Bone marrow (tissue), 2 donors: Measurements from ENCODE around the gene EFNB3.

Experiments used
- DNase-seq, 2 donors: peaks; one replicate each; lab custom pipeline; 2025; lab: John Stamatoyannopoulos, UW

Gene EFNB3

DNA sequence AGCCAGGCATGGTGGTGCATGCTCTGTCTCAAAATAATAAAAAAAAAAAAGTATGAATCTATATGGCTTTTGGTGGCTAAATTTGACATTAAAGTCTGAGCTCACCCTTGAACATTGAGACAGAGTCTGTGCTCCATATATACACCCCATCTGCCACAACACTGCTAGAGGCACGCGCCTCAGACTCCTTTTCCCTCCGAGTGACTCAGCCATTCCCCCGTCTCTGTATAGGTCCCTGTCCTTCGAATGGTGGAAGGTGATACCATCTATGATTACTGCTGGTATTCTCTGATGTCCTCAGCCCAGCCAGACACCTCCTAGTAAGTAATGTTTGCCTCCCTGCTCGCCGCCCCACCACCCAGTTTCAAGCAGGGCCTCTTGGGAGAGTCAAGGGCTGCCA is 4.5 kb upstream of the EFNB3 start:
- DNase-seq: no peak

DNA sequence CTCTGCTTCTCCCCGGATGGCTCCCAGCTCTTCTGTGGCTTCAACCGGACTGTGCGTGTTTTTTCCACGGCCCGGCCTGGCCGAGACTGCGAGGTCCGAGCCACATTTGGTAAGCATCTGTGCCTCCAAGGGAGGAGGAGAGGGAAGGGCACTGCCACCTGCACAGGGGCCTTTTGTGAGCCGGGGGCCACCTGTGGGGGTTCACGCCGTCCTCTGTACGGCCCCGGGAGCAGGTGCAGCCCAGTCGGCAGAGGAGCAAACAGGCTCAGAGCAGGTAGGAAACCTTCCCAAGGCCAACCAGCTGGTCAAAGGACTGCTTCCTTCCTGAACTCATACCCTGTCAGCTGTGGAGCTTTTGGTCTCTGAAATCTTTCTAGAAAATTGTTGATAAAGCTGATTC is 3.3 kb upstream of the EFNB3 start:
- DNase-seq: no peak

DNA sequence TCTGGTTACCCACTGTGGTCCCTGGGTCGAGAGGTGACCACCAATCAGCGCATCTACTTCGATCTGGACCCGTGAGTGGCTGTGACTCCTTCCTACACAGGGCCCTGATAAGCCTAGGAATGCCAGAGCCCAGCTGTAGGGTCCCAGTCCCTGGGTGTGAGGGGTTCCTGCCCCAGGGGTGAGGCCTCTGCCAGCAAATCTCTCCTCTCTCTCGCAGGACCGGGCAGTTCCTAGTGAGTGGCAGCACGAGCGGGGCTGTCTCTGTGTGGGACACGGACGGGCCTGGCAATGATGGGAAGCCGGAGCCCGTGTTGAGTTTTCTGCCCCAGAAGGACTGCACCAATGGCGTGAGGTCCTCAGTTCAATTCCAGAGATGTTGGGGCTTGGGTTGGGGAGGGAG is 2.2 kb upstream of the EFNB3 start:
- DNase-seq: no peak

DNA sequence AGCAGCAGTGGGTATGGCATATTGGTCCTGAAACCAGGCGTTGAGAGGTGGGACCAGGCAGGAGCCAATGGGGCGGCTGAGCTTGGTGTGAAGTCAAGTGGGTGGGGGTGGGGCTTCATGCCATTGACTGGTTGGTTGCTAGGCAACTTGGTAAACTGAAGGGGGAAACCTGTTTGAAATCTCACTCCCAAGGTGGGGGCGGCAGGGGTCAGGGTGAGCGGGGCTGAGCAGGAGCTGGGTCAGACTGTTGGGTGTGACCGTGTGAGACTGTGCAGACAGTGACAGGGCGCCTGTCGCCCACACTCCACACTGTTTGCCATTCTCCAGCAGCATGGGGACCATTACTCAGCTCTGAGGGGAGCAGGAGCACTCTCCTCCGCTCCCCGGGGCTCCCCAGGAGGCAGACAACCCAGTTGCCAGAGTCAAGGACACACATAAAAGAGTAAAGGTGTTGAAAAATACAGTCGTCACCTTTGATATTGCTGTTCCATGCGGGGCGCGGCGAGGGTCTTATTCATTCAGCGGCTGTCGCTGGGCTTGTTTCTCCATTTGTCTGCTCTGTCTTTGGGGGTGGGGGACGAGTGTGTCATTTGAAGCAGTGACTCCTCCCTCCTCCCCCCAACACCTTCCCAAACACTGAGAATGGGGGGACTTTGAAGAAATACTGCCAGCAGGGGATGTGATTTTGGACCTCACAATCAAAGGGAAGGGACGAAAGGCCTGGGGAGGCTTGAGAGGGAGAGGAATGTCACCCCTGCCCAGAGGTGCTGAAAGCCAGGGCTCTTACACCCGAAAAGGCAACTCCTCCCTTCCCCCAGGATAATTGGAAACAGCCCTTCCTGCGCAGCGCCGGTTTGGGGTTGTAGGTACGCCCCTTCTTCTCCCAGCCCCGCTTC is 1.2 kb upstream of the EFNB3 start:
- DNase-seq: no peak

DNA sequence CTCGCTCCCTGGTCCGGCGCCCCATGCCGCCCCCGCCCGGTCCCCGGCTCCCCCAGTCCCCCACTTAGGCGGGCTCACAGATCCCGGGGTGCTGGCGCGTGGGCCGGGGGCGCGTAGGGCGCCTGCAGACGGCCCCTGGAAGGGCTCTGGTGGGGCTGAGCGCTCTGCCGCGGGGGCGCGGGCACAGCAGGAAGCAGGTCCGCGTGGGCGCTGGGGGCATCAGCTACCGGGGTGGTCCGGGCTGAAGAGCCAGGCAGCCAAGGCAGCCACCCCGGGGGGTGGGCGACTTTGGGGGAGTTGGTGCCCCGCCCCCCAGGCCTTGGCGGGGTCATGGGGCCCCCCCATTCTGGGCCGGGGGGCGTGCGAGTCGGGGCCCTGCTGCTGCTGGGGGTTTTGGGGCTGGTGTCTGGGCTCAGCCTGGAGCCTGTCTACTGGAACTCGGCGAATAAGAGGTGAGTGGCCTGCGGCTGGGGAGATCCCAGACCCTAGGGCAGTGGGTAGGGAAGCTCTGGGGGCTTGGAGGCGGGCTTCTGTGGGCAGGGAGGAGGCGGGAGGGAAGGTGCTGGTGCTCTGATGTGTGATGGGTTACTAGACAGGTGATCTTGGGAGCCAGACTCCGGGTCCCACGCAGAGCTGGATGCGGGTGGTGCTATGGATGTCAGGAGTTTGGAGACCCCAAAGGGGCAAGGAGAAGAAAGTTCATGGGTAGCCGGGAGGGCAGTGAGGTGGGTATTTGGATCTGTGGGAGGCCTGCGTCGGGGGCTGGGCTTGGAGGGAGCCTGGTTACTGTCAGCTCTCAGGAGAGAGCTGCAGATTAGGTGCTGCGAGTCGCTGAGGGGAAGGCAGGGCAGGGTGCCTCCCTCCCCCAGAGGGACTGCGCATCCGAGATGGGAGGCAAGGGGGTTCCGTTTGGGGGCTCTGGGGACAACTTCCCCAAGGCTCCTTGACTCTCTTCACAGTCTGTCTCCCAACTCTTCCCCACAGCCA is 560 bp downstream of the EFNB3 start:
- DNase-seq: no peak

DNA sequence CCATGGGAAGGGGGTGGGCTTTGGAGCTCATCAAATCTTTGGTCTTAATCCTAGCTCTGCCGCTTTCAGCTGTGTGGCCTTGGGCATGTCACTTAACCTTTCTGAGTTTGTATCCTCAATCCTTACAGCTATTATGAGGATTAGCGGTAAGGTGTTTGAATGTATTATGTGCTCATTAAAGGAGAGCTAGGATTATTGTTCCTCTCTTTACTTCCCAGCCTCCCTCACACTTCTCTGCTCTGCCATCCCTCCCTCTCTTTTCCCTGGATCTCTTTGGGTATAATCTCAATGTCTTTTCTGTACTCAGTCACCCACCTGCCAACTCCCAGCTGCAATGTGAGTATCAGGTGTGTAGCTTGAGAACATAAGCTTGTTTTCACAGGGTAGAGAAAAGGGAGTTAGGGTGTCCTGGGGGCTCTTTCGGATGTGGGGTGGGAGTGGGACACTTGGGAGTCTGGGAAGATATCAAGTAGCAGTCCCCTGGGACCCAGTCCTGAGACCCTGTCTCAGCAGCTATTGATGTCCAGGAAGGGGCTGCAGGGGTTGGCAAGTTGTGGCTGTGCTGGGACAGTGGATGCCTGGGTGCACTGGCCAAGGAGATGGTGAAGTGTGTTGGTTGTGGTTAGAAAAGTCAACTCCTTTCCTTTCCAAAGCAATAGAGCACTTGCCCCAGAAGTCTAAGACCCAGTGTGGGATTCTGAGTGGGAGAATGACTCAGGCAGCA is 1.8 kb downstream of the EFNB3 start:
- no peak for DNase-seq

DNA sequence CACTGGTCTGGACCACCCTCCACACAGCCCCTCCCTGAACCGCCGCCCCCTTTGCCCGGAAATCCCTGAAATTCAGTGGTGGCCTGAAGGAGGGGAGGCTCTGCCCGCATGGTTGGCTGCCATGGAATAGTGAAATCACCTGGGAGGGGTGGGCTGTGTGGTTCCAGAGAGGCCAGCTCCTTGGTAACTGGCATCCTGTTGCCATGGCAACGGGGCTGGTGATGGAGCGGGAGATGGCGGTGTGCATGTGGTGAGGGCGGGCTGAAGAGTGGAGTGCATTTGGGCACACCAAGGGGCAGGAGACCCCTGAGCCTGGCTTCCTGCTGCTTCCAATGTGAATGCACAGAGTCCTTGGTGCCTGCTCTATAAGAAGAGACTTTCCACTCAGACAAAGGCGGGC is 2.4 kb downstream of the EFNB3 start:
- no peak for DNase-seq

DNA sequence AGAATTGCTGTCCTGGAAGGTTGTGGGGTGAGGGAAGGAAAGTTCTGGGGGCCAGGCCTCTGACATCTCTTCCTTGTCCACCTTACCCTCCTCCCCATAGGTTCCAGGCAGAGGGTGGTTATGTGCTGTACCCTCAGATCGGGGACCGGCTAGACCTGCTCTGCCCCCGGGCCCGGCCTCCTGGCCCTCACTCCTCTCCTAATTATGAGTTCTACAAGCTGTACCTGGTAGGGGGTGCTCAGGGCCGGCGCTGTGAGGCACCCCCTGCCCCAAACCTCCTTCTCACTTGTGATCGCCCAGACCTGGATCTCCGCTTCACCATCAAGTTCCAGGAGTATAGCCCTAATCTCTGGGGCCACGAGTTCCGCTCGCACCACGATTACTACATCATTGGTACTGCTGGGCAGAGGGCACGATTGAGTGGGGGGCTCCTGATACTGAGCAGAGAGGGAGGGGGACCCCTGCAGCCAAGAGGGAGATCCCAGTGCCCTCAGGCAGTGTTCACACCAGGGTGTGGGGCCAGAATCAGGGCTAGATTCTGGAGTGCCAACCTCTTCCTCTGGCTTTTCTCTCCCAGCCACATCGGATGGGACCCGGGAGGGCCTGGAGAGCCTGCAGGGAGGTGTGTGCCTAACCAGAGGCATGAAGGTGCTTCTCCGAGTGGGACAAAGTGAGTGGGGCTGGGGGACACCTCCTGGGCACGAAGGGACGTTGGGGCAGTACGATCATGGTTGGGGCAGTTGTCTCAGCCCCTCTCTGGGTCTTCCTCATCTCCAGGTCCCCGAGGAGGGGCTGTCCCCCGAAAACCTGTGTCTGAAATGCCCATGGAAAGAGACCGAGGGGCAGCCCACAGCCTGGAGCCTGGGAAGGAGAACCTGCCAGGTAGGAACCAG is 3.1 kb downstream of the EFNB3 start:
- DNase-seq: no peak

DNA sequence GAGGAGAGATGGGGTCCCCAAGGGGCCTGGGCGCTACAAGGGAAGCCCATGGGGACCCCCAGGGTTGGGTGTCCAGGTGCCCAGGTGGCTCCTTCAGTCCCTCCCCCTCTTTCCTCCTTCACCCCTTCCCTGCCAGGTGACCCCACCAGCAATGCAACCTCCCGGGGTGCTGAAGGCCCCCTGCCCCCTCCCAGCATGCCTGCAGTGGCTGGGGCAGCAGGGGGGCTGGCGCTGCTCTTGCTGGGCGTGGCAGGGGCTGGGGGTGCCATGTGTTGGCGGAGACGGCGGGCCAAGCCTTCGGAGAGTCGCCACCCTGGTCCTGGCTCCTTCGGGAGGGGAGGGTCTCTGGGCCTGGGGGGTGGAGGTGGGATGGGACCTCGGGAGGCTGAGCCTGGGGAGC is 4.0 kb downstream of the EFNB3 start:
- DNase-seq: no peak

DNA sequence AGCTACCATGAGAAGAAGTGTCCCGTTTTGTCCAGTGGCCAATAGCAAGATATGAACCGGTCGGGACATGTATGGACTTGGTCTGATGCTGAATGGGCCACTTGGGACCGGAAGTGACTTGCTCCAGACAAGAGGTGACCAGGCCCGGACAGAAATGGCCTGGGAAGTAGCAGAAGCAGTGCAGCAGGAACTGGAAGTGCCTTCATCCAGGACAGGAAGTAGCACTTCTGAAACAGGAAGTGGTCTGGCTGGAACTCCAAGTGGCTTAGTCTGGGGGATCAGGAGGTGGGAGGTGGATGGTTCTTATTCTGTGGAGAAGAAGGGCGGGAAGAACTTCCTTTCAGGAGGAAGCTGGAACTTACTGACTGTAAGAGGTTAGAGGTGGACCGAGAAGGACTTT is 5.3 kb downstream of the EFNB3 start:
- DNase-seq: no peak

DNA sequence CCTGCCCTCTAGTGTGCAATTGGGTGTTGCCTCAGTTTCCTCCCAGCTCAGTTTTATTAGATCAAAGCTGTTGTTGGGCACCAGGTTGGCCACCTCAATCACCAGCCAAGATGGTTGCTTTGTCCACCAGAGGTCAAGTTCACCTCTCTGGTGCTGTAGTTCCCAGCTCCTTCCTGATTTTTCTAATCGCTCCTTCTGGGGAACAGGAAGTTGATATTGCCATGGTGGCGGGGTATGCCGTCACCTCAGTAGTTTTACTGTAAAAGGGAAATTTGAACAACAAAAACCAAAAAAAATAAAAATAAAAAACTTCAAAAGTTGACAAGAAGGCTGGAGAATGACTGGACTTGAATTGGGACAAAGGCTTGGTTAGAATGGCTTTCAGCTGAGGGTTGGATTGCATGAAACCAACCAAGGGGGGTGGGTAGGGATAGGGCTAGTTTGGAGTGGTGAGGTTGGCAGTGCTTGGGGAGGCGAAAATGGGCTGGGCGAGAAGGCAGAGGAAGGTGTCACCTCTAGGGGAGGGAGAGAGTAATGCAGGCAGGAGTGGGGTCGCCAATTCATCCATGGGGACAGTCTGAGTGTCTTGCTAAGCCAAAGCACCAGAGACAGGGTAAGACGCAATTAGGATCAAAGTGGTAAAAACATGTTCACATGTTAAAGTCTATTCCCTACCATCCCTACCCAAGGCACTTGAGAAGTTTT is 6.2 kb downstream of the EFNB3 start:
- no peak for DNase-seq

DNA sequence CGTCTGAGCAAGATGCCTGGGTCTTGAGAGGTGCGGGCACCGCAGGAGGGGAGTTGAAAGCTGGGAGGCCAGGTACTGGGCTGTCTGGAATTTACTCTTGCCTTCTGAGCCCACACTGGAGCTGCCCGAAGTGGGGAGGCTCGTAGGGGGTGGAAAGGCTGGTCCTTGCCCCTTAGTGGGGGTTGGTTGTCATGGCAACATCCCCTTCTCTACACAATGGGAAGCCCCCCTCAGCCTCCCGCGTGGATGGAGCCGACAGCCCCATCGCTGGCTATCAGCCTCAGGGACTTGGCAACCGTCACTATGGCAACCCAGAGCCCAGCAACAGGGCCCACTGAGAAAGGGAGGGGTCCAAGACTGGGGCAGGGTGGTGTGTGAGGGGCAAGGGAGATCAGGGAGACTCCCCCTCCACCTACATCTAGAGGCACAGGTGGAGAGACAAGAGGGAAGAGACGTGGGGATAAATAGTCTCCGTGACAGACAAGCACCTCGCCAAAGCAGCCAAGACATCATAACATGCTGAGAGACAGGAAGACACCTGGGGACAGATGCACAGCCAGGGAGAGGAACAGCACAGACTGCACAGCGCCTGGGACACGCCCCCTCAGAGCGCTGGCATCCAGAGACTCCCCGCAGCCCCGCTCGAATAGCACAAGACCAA is 7.2 kb downstream of the EFNB3 start:
- no peak for DNase-seq

DNA sequence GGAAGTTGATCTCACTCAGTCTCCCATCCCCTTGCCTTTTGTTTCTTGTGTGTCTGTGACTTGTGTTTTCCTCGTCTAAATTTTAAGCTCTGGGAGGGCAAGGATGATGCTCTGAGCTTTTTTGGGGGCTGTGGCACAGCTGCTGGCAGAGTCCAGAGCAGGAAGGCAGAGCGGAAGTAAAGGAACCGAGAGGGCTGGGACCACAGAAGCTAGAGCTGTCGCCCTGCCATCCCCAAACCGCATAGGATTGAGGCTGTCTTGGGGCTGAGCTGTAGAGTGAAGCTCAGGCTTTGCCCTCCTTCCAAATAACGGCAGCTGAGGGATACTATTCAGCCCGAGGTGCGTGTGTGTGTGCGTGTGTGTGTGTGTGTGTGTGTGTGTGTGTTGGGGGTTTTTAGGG is 8.8 kb downstream of the EFNB3 start:
- DNase-seq: peak in 1 of 2 donors; percentile 38

DNA sequence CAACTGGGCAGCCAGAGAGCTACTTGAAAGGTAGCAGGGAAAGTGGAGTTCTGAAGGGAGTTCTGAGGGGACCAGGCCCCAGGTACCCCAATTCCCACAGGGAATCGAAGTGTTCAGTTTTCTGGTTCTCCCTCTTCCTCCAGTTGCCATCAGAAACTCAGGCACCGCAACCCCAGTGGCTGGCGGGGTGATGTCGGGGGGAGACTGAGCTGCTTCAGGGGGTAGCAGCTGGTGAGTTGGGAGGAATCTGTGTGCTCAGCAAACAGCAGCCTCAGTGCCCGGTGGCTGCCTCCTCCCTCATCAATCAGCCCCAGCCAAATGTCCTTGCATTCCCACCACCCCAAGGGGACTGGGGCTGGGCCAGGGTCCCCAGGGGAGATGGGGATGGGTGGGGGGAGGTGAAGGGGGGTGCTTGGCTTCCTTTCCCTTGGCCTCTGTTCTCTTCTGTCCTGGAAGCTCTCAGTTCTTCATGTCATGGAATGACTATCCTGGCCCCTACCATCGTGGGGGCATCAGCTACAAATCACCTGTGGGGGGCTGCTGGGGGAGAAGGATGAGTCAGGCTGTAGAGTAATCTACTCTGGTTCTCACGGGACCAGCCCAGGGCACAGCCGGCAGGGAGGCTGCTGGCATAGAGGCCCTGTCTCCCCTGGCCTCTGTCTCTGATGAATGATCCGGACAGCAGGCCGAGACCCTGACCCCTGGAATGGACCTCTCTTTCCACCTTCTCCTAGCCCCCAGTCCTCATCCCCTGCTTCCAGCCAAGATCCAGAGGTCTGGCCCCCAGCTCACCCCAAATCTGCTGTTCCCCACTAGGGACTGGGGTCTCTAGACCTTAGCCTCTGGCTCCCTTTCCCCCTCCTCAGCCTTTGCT is 10.0 kb downstream of the EFNB3 start:
- DNase-seq: no peak

DNA sequence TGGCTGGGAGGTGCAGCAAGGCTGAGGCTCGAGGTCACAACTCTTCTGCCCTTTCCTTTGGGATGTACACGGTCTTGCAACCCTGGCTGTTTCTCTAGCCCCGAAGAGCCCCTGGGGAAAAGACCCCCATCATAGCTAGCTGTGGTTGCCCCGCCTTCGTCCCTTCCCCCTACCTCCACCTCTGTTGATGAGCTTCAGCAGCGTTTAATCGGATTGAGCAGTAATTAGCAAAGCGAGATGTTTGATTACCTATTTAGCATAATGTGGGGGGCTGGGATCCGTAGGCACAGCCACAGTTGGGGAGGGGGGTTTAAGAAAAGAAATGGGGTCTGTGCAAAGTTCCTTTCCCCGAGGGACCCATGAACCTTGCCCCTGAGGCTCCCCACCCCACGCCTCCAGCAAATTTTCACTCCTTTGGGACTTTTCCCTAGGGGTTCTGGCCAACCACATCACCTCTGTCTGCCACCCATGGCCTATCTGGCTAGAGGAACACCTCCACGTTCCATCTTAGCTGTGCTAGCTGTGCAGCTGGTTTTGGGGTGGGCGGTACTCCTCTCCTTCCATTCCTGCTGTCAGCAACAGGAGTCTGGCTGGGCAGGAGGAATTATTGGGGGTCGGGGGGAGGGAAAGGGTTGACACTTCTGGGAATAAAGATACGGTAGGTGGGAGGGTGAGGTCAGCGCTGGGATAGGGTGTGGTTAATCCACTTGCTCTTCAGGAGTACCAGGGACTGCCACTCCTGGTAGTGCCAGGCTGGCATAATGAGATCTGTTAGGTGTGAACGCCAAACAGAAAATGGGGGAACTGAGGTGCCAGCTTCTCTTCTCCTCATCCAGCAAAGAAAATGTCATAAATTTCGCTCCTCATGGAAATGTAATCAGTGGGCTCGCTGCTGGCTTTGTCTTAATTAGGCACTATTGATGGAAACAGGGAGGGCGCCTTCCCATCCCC is 11.2 kb downstream of the EFNB3 start:
- no peak for DNase-seq

DNA sequence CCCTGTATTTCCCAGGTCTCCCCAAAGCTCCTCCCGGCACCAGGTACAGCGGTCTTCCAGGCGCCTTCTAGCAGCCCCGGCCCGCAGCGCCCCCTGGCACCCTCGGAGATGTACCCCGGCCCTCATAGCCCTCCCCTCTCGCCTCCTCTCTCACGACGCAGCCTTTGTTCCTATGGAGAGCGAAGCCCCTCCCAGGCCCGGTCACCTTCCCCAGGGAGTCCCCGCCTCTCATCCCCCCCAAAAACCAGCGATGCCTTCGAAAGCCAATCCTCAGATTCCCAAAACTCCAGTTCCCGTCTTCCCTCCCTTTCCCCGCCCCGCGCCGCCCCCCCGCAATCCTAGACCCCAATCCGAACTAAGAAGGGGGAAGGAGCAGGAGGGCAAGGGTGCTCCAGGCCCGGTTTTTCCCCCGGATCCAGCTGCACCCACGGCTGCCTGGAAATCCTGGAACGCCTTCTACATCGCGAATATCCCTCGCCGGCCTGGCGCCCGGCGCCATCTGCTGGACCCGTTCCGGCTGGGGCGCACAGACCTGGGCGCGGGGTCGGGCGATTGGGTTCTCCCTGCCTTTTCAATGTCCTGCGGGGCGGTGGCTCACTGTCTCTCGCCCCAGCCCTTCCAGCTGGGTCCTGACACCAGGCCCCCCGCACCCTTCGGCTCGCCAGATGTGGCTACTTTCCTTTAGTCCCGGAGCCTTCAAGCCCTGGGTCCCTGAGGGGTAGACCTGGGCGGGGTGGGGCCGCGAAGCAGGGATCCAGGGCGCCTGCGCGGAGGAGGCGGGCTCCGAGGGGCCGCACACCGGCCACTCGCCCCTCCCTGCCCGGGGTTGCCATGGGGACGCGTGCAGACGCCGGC is 12.1 kb downstream of the EFNB3 start, which contains the start of gene DNAH2:
Gene DNAH2 (plus strand): TSS at position 844 of the 855 bp plus-strand sequence. CDS start 1,991 bp downstream, outside the sequence.
- DNase-seq: peak in 1 of 2 donors; percentile 23
